Astrocyte (in vitro differentiated cells and primary cell): ENCODE measurements around the gene TMEM232. TPM values are rescaled to one million over a fixed set of nuclear protein-coding genes. Genes with fewer than 3 reads are reported as not detected.

Experiments
- DNase-seq: peaks from one replicate; pipeline ENCODE4 v3.0.0-alpha.2; 2010; ENCODE audit warnings: low read depth
- FAIRE-seq: peaks from 2 replicates; lab custom pipeline; 2011; peaks lifted over from hg19 to GRCh38; lab: Jason Lieb, UNC
- H2AFZ ChIP-seq: 2 replicates; pipeline ENCODE4 v1.6.0; 2012; ENCODE audit warnings: low read depth, low read length, inconsistent platforms
- H3K27ac ChIP-seq: 2 replicates; pipeline ENCODE4 v1.5.1; 2011; ENCODE audit warnings: low read depth, low read length, inconsistent platforms
- H3K27me3 ChIP-seq: 2 replicates; pipeline ENCODE4 v1.6.0; 2011; ENCODE audit warnings: low read length, inconsistent platforms; ENCODE audit not compliant: insufficient read depth
- H3K36me3 ChIP-seq: 2 replicates; pipeline ENCODE4 v1.5.1; 2011; ENCODE audit warnings: low read length, inconsistent platforms; ENCODE audit not compliant: insufficient read depth
- H3K4me1 ChIP-seq: 2 replicates; pipeline ENCODE4 v1.5.1; 2011; ENCODE audit warnings: low read length, inconsistent platforms; ENCODE audit not compliant: insufficient read depth
- H3K4me2 ChIP-seq: 2 replicates; pipeline ENCODE4 v1.6.0; 2012; ENCODE audit warnings: low read length, inconsistent platforms
- H3K4me3 ChIP-seq: 2 replicates; pipeline ENCODE4 v1.5.1; 2011; ENCODE audit warnings: low read depth, mild to moderate bottlenecking, low read length, inconsistent platforms; ENCODE audit not compliant: insufficient read depth
- H3K79me2 ChIP-seq: 2 replicates; pipeline ENCODE4 v1.6.0; 2012; ENCODE audit warnings: mild to moderate bottlenecking, low read length, inconsistent platforms; ENCODE audit not compliant: insufficient read depth
- H3K9ac ChIP-seq: 2 replicates; pipeline ENCODE4 v1.6.0; 2012; ENCODE audit warnings: mild to moderate bottlenecking, low read length, inconsistent platforms
- H3K9me3 ChIP-seq: 2 replicates; pipeline ENCODE4 v1.5.1; 2012; ENCODE audit warnings: low read depth, mild to moderate bottlenecking, low read length, inconsistent platforms; ENCODE audit not compliant: insufficient read depth
- H4K20me1 ChIP-seq: 2 replicates; pipeline ENCODE4 v1.6.0; 2012; ENCODE audit warnings: low read length, inconsistent platforms; ENCODE audit not compliant: insufficient read depth
- H3K27ac Mint-ChIP-seq: one replicate; pipeline ENCODE4 v1.8.0; 2021; ENCODE audit warnings: mild to moderate bottlenecking, mixed read lengths; ENCODE audit not compliant: unreplicated experiment
- H3K27me3 Mint-ChIP-seq: one replicate; pipeline ENCODE4 v1.8.0; 2021; ENCODE audit warnings: low read depth, mixed read lengths; ENCODE audit not compliant: unreplicated experiment
- H3K36me3 Mint-ChIP-seq: one replicate; pipeline ENCODE4 v1.8.0; 2021; ENCODE audit warnings: low read depth, mixed read lengths; ENCODE audit not compliant: unreplicated experiment
- H3K4me1 Mint-ChIP-seq: one replicate; pipeline ENCODE4 v1.8.0; 2021; ENCODE audit warnings: low read depth, mixed read lengths; ENCODE audit not compliant: unreplicated experiment
- H3K4me3 Mint-ChIP-seq: one replicate; pipeline ENCODE4 v1.8.0; 2021; ENCODE audit warnings: mild to moderate bottlenecking, moderate library complexity, mixed read lengths; ENCODE audit not compliant: unreplicated experiment
- H3K9me3 Mint-ChIP-seq: one replicate; pipeline ENCODE4 v1.8.0; 2021; ENCODE audit warnings: mild to moderate bottlenecking, mixed read lengths; ENCODE audit not compliant: unreplicated experiment
- CTCF ChIP-seq: IDR thresholded peaks from 2 replicates; pipeline ENCODE4 v1.5.1; 2011; ENCODE audit warnings: low read depth, mild to moderate bottlenecking, inconsistent platforms, low read length, moderate library complexity; ENCODE audit not compliant: insufficient read depth
- EZH2 ChIP-seq: IDR thresholded peaks from 2 replicates; pipeline ENCODE4 v1.6.1; 2012; ENCODE audit warnings: mild to moderate bottlenecking, low read length, inconsistent platforms; ENCODE audit not compliant: insufficient read depth
- total RNA-seq: library from RNA; stranded (reverse); gene quantifications from 2 replicates; pipeline ENCODE4 v1.2.1, GENCODE V29; 2021

Gene TMEM232
- total RNA-seq, 1 donor from 2014 or later, result 1.4 TPM

- Histone ChIP-seq H3K9me3 (no peaks in the 10 kb centered on the region), H3K9ac (no peak overlapping the region), H3K79me2 (no peaks in the 10 kb centered on the region), H3K4me3 (no peak overlapping the region), H3K27me3 (no peaks in the 10 kb centered on the region), H2AFZ (peak overlapping the region; percentile 9), H3K27ac (no peak overlapping the region), H3K36me3 (no peaks in the 10 kb centered on the region), H4K20me1 (no peaks in the 10 kb centered on the region), H3K4me1 (peaks cover 5% of the 10 kb centered on the region), H3K4me2 (no peak overlapping the region)
- FAIRE-seq (no peak), DNase-seq (peak; percentile 41)
- no peak for TF ChIP-seq EZH2
- no peak for TF ChIP-seq CTCF
- Mint-ChIP-seq H3K4me1 (no peaks in the 10 kb centered on the region), H3K4me3 (no peak overlapping the region), H3K36me3 (no peaks in the 10 kb centered on the region), H3K9me3 (no peaks in the 10 kb centered on the region), H3K27me3 (no peaks in the 10 kb centered on the region), H3K27ac (no peak overlapping the region)
Observed at GRCh38 chr5:110769000-110769681, 42.7 kb upstream of the TMEM232 start.

- Histone ChIP-seq H3K4me3 (no peak overlapping the region), H3K27ac (no peak overlapping the region), H3K36me3 (no peaks in the 10 kb centered on the region), H3K9ac (no peak overlapping the region), H3K79me2 (no peaks in the 10 kb centered on the region), H3K4me1 (peaks cover 5% of the 10 kb centered on the region), H2AFZ (no peak overlapping the region), H3K4me2 (no peak overlapping the region), H4K20me1 (no peaks in the 10 kb centered on the region), H3K9me3 (no peaks in the 10 kb centered on the region), H3K27me3 (no peaks in the 10 kb centered on the region)
- Mint-ChIP-seq H3K27ac (no peak overlapping the region), H3K4me3 (no peak overlapping the region), H3K36me3 (no peaks in the 10 kb centered on the region), H3K4me1 (no peaks in the 10 kb centered on the region), H3K9me3 (no peaks in the 10 kb centered on the region), H3K27me3 (no peaks in the 10 kb centered on the region)
- DNase-seq, result peak; percentile 39
- no peak for FAIRE-seq
- TF ChIP-seq CTCF (no peak), EZH2 (no peak)
Observed at GRCh38 chr5:110768138-110768860, 41.8 kb upstream of the TMEM232 start.

DNA sequence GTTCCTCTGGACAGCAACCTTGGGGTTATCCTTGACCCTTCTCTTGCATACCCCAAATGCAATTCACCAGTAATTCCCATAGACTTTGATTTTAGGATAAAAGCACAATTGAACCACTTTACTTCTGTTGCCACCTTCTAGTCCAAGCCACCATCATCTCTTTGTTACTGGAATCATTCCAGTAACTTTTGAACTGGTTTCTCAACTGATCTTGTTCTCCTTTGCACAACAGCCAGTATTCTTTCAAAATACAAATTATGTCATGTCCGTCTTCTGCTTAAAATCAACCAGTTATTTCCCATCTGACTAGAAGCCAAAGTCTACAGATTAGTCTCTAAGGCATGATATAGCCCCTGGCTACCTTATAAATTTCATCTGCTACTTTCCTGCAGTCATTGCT is 33.7 kb upstream of the TMEM232 start:
- H3K27me3 ChIP-seq, result no peaks in the 10 kb centered on the region
- no peak overlapping the region for H3K4me3 ChIP-seq
- no peaks in the 10 kb centered on the region for H3K4me1 ChIP-seq
- no peak for DNase-seq
- no peaks in the 10 kb centered on the region for H3K9me3 Mint-ChIP-seq
- H3K27ac Mint-ChIP-seq, result no peak overlapping the region
- no peak overlapping the region for H3K4me3 Mint-ChIP-seq
- H4K20me1 ChIP-seq, result no peaks in the 10 kb centered on the region
- no peak overlapping the region for H3K9ac ChIP-seq
- peaks cover 36% of the 10 kb centered on the region for H3K36me3 ChIP-seq
- H3K4me2 ChIP-seq, result no peak overlapping the region
- TF ChIP-seq EZH2, result no peak
- TF ChIP-seq CTCF, result no peak
- H3K9me3 ChIP-seq, result no peaks in the 10 kb centered on the region
- H3K27ac ChIP-seq, result no peak overlapping the region
- H3K79me2 ChIP-seq, result no peaks in the 10 kb centered on the region
- no peak for FAIRE-seq
- H2AFZ ChIP-seq, result no peak overlapping the region
- H3K27me3 Mint-ChIP-seq, result no peaks in the 10 kb centered on the region
- H3K36me3 Mint-ChIP-seq, result peaks cover 2% of the 10 kb centered on the region
- H3K4me1 Mint-ChIP-seq, result no peaks in the 10 kb centered on the region
